ENCODE measurements around the gene HECW1. TPM values are rescaled to one million over a fixed set of nuclear protein-coding genes. Genes with fewer than 3 reads are reported as not detected.

The HECW1 gene
- total and polyA plus RNA-seq, 4 donors, result 0.05 TPM; not detected in 3

- Histone ChIP-seq H3K36me3 (ENCODE audit: control insufficient read depth in 4 of 4, insufficient read depth in 3 of 4, low read depth in 1 of 4, low read length in 3 of 4) (no peaks in the 10 kb centered on the region), H3K4me3 (ENCODE audit: low read depth in 1 of 3, low read length in 3 of 3) (no peak overlapping the region), H3K27me3 (ENCODE audit: control insufficient read depth in 4 of 4, insufficient read depth in 4 of 4, low read length in 3 of 4) (no peaks in the 10 kb centered on the region), H3K27ac (ENCODE audit: low read depth in 1 of 2, low read length in 2 of 2) (no peak overlapping the region), H3K4me1 (ENCODE audit: control insufficient read depth in 4 of 4, insufficient read depth in 4 of 4, low read length in 3 of 4) (peaks cover 0 to 1% (median 0%) of the 10 kb centered on the region in 4 donors), H3K9me3 (ENCODE audit: control insufficient read depth in 4 of 4, low read length in 3 of 4) (no peaks in the 10 kb centered on the region), H3K9ac (ENCODE audit: low read depth in 1 of 2, low read length in 2 of 2) (no peak overlapping the region)
- TF ChIP-seq SP1 (IDR thresholded peaks at IDR 0.05) (no peak), TAF1 (conservative IDR thresholded peaks at IDR 0.05) (no peak), RAD21 (IDR thresholded peaks at IDR 0.05) (no peak), GABPA (IDR thresholded peaks at IDR 0.05 in 1 of 2, conservative IDR thresholded peaks at IDR 0.05 in 1 of 2) (no peak), EGR1 (IDR thresholded peaks at IDR 0.05; ENCODE audit: low read depth in 2 of 2) (no peak), RXRA (IDR thresholded peaks at IDR 0.05) (no peak), YY1 (IDR thresholded peaks at IDR 0.05) (no peak), HNF4G (IDR thresholded peaks at IDR 0.05) (no peak), FOXA1 (IDR thresholded peaks at IDR 0.05) (no peak), MAX (IDR thresholded peaks at IDR 0.05) (no peak), HNF4A (conservative IDR thresholded peaks at IDR 0.05) (no peak), JUND (IDR thresholded peaks at IDR 0.05) (no peak), CTCF (IDR thresholded peaks at IDR 0.05; ENCODE audit: low read depth, low read length, missing input control) (no peak)
- TF ChIP-seq, protein P1, sequence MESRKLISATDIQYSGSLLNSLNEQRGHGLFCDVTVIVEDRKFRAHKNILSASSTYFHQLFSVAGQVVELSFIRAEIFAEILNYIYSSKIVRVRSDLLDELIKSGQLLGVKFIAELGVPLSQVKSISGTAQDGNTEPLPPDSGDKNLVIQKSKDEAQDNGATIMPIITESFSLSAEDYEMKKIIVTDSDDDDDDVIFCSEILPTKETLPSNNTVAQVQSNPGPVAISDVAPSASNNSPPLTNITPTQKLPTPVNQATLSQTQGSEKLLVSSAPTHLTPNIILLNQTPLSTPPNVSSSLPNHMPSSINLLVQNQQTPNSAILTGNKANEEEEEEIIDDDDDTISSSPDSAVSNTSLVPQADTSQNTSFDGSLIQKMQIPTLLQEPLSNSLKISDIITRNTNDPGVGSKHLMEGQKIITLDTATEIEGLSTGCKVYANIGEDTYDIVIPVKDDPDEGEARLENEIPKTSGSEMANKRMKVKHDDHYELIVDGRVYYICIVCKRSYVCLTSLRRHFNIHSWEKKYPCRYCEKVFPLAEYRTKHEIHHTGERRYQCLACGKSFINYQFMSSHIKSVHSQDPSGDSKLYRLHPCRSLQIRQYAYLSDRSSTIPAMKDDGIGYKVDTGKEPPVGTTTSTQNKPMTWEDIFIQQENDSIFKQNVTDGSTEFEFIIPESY (IDR thresholded peaks at IDR 0.05), result no peak
- TF ChIP-seq, protein P2, sequence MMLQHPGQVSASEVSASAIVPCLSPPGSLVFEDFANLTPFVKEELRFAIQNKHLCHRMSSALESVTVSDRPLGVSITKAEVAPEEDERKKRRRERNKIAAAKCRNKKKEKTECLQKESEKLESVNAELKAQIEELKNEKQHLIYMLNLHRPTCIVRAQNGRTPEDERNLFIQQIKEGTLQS (IDR thresholded peaks at IDR 0.05), result no peak
- WGBS, result 87% methylated on average over 5 of the region's 5 CpGs
- DNase-seq (ENCODE audit: low spot score), result no peak
These were observed 194.0 kb downstream of the HECW1 start for GRCh38 chr7:43306404-43306803.

GRCh38 chr7:43307522-43307921, 195.1 kb downstream of the HECW1 start:
- H3K27ac ChIP-seq (ENCODE audit: low read depth in 1 of 2, low read length in 2 of 2), result no peak overlapping the region
- no peaks in the 10 kb centered on the region for H3K9me3 ChIP-seq (ENCODE audit: control insufficient read depth in 4 of 4, low read length in 3 of 4)
- WGBS, result 68% methylated on average over 1 of the region's 1 CpG
- peaks cover 0 to 1% (median 0%) of the 10 kb centered on the region in 4 donors for H3K4me1 ChIP-seq (ENCODE audit: control insufficient read depth in 4 of 4, insufficient read depth in 4 of 4, low read length in 3 of 4)
- no peak for DNase-seq (ENCODE audit: low spot score)
- H3K4me3 ChIP-seq (ENCODE audit: low read depth in 1 of 3, low read length in 3 of 3), result no peak overlapping the region
- no peaks in the 10 kb centered on the region for H3K27me3 ChIP-seq (ENCODE audit: control insufficient read depth in 4 of 4, insufficient read depth in 4 of 4, low read length in 3 of 4)
- no peaks in the 10 kb centered on the region for H3K36me3 ChIP-seq (ENCODE audit: control insufficient read depth in 4 of 4, insufficient read depth in 3 of 4, low read depth in 1 of 4, low read length in 3 of 4)
- TF ChIP-seq RXRA (IDR thresholded peaks at IDR 0.05) (no peak), FOXA2 (IDR thresholded peaks at IDR 0.05) (no peak), RAD21 (IDR thresholded peaks at IDR 0.05) (no peak), HNF4G (IDR thresholded peaks at IDR 0.05) (no peak), FOXA1 (IDR thresholded peaks at IDR 0.05) (no peak), TAF1 (conservative IDR thresholded peaks at IDR 0.05) (no peak), SP1 (IDR thresholded peaks at IDR 0.05) (no peak), CTCF (IDR thresholded peaks at IDR 0.05; ENCODE audit: low read depth, low read length, missing input control) (no peak), MAX (IDR thresholded peaks at IDR 0.05) (no peak), JUND (IDR thresholded peaks at IDR 0.05) (no peak), NR2F2 (IDR thresholded peaks at IDR 0.05) (no peak), YY1 (IDR thresholded peaks at IDR 0.05) (no peak), HNF4A (conservative IDR thresholded peaks at IDR 0.05) (no peak), GABPA (IDR thresholded peaks at IDR 0.05 in 1 of 2, conservative IDR thresholded peaks at IDR 0.05 in 1 of 2) (no peak)
- TF ChIP-seq, protein P3, sequence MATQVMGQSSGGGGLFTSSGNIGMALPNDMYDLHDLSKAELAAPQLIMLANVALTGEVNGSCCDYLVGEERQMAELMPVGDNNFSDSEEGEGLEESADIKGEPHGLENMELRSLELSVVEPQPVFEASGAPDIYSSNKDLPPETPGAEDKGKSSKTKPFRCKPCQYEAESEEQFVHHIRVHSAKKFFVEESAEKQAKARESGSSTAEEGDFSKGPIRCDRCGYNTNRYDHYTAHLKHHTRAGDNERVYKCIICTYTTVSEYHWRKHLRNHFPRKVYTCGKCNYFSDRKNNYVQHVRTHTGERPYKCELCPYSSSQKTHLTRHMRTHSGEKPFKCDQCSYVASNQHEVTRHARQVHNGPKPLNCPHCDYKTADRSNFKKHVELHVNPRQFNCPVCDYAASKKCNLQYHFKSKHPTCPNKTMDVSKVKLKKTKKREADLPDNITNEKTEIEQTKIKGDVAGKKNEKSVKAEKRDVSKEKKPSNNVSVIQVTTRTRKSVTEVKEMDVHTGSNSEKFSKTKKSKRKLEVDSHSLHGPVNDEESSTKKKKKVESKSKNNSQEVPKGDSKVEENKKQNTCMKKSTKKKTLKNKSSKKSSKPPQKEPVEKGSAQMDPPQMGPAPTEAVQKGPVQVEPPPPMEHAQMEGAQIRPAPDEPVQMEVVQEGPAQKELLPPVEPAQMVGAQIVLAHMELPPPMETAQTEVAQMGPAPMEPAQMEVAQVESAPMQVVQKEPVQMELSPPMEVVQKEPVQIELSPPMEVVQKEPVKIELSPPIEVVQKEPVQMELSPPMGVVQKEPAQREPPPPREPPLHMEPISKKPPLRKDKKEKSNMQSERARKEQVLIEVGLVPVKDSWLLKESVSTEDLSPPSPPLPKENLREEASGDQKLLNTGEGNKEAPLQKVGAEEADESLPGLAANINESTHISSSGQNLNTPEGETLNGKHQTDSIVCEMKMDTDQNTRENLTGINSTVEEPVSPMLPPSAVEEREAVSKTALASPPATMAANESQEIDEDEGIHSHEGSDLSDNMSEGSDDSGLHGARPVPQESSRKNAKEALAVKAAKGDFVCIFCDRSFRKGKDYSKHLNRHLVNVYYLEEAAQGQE (IDR thresholded peaks at IDR 0.05), result no peak
- TF ChIP-seq, protein P1 (IDR thresholded peaks at IDR 0.05), result no peak
- TF ChIP-seq, protein P2 (IDR thresholded peaks at IDR 0.05), result no peak
- no peak overlapping the region for H3K9ac ChIP-seq (ENCODE audit: low read depth in 1 of 2, low read length in 2 of 2)
